SKM-1 (cell line): ENCODE measurements around the gene FCHSD2.

Source experiments
- DNase-seq: peaks from one replicate; lab custom pipeline; 2025; ENCODE audit not compliant: unreplicated experiment; lab: John Stamatoyannopoulos, UW

FCHSD2 gene

DNA sequence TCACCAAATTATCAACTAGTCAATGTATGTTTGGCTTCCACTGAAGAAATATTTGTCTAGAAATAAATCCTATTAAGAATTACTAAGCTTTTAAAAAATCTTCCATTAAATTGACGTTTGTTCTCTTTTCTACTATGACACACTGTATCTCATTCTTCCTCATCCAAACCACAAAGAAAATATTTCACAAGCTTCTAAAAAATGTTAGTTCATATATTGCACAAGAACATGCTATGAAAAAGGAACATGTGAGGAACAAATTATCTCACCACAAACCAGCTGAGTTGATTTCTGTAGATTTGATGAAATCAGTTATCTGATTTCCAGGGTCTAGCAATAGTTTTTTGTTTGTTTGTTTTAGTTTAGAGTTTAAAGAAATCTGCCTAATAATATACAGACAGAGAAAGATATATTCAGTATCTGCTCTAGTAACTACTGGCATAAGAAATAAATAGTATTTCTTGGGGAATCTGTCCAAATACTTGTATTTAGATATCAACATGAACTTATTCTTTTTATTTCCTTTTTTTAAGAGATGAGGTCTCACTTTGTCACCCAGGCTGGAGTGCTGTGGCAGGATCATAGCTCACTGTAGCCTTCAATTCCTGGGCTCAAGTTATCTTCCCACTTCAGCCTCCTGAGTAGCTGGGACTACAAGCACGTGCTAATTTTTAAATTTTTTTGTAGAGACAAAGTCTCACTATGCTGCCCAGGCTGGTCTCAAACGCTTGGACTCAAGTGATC lies 166.2 kb downstream of the FCHSD2 start:
- DNase-seq = peak; percentile 90

- DNase-seq = no peak
Measured at GRCh38 chr11:72974487-72975205, 167.5 kb downstream of the FCHSD2 start.

DNA sequence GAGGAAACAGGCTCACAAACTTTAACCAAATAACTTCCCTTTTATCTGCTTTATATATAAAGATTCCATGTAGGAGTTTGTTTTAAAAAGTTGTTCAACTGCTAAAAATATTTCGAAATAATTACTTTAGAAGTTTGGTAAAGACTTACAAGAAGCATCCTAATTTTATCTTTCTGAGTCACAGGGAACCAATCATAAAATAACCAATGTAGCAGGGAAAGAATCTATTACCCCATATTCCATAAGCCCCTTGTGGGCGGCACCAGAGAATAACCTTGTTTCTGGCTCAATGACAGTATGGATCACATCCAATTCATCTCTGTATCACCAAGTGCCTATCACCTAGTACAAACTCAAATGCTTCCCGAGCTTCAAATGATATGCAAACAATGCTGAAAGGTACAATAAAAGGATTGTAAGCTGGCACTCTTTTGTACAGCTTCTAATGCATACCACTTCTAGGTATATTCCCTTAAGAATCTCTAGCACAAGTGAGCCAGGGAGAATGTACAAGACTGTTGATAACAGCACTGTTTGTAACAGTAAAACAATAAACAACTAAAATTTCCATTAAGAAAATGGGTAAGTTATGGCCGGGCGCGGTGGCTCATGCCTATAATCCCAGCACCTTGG lies 169.5 kb downstream of the FCHSD2 start:
- no peak for DNase-seq

- no peak for DNase-seq
Measured at GRCh38 chr11:72971192-72971967, 170.7 kb downstream of the FCHSD2 start.

- no peak for DNase-seq
Measured at GRCh38 chr11:72970557-72971118, 171.5 kb downstream of the FCHSD2 start.

DNA sequence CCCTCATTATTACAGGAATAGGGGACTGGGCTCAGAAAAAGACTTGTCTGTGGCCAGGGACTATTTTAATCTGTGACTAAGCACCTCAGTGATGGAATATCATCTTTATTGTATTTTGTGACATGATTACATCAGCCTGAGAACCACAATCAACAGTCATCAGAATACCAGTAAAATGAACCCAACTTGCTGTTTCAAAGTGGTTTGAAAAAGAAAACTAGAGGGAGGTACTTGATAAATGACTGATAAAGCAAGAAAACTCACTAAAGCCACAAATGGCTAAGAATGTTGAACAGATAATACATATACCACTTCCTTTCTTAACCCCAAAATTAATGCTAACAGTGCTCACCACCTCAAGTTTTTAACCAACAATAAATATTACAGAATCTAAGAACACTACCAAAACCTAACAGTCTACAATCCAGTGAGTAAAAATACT lies 172.2 kb downstream of the FCHSD2 start:
- no peak for DNase-seq

DNA sequence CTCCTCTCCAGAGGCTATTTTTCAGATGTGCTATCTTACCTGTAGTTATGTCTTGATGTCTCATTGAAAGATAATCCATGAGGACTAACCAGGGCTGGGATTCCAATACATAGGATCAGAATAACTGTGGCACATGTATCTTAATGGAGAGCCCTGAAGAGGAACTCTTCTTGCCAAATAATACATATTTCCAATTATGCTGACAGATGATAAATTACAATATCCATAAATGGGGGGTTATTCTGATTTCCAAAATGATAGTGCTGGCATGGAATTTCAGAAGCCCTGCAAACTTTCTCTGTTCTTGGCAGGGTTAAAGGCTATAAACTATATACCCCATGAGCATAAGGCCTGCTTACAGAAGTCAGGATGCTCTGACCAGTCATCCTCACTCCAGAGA lies 173.7 kb downstream of the FCHSD2 start:
- DNase-seq = no peak

- DNase-seq = no peak
Measured at GRCh38 chr11:72965672-72966071, 176.4 kb downstream of the FCHSD2 start.

- DNase-seq = no peak
Measured at GRCh38 chr11:72962717-72963116, 179.4 kb downstream of the FCHSD2 start.

- peak; percentile 47 for DNase-seq
Measured at GRCh38 chr11:72962084-72962483, 180.0 kb downstream of the FCHSD2 start.

DNA sequence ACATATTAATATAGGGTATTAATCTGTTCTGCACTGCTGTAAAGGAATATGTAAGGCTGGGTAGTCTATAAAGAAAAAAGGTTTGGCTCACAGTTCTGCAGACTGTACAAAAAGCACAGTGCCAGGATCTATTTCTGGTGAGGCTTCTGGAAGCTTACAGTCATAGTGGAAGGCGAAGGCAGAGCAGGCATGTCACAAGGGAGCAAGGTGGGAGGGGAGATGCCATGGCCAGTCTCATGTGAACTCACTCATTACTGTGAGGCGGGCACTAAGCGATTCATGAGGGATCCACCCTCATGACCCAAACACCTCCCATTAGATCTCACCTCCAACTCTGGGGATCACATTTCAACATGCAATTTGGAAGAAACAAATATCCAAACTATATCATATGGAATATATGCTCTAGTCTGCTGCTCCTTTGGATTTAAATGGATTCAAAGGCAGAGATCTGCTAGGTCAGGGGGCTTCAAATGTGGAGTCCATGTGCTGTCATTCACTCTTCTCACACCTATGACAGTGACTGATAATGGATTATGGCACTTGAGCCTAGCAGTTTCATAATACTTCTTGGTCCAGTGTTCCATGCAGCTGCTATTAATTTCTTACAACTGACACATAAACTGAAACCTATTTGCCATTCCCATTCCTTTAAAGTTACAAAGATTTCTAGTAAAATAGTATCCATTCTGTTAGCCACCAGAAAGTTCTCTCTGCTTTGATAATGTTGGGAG lies 182.0 kb downstream of the FCHSD2 start:
- no peak for DNase-seq

DNA sequence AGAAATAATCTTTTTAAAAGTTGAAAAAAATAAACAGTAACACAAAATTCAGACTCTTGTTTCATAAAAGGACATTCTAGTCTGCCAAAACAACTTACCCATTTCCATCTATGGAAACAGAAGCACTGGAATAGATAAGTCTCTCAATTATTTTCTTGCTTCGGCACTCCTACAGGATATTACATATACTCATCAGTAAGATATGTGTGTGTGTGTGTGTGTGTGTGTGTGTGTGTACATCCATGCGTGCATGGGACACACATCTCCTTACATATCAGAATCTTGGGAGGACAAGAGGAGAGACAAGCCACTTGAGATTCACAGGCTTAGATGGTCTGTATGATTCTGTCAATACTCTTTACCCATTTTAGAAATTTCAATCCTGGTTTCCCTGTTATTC lies 183.3 kb downstream of the FCHSD2 start:
- DNase-seq = no peak

DNA sequence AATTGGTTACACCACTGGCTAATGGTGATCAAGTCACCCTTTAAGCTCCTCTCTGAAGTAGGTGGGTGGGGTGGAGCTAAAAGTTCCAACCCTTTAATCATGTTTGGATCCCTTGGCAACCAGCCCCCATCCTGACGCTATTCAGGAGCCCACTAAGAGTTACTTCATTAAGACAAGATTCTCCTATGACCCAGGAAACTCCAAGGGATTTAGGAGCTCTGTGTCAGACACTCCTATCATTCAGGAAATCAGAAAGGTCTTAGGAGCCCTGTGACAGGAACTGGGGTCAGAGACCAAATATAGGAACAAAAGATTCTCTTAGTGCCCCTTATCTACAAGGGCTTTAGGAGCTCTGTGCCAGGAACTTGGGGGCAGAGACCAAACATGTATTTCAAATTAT lies 186.7 kb downstream of the FCHSD2 start:
- DNase-seq = no peak

DNA sequence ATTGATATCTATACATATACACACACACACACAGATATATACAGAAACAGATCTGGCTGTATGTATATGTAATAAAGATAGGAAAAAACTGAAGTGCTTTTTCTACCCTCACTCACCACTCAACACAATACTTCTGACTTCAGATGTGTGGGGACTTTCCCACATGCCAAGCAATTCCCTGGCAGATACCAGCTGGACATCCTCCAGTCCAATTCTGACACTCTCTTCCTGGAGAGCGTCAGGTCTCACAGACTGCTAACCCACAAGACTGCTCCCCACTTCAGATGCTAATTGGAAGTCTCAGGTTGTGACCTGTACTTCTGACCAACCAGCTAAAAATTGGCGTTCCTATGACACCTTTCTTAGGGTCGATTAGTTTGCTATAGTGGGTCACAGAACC lies 187.3 kb downstream of the FCHSD2 start:
- DNase-seq = no peak

- DNase-seq = no peak
Measured at GRCh38 chr11:72953637-72954036, 188.5 kb downstream of the FCHSD2 start.

DNA sequence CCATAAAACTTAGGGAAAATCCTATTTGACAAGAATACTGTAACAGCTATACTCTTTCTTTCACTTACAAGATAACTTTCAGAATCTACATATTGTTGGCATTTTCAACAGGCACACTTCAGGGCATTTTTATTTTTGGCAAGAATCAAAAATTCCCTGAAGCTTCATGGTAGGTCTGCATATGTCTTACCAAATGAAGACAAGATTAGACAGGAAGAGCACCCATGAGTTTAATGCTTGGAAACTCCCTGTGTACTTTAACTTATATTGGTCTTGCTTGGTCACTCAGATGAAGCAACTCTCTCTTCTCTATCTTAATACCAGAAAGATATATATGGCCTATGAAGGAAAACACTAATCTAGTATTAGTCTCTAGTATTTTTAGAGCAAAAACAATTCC lies 190.2 kb downstream of the FCHSD2 start:
- DNase-seq = no peak

- DNase-seq = no peak
Measured at GRCh38 chr11:72951193-72951592, 190.9 kb downstream of the FCHSD2 start.

DNA sequence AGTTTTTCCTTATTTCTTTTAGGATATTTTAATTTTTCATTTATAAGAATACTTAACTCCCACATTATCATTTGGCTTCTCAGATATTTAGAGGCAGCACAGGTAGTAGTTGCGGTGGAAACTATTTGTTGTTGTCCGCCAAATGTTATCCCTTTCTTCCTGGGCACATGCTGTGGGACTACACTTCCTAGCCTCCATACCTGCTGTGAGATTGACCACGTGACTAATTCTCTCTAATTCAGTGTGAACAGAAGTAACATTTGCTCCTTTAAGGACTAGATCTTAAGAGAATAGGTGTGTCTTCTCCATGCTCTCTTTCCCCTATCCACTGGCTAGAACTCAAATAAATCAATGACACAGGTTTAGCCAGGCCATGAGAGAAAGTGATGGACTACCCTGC lies 191.4 kb downstream of the FCHSD2 start:
- no peak for DNase-seq

- DNase-seq = no peak
Measured at GRCh38 chr11:72947229-72947628, 194.9 kb downstream of the FCHSD2 start.

GRCh38 chr11:72943664-72944063 lies 198.5 kb downstream of the FCHSD2 start:
- DNase-seq = no peak
